Ovary (tissue), 3 donors: Measurements from ENCODE around the gene HNRNPU.

ENCODE experiments used
- EP300 ChIP-seq: sonication (generic); formaldehyde crosslinking; IDR thresholded peaks from one replicate; pipeline ENCODE4 v1.6.1; 2017; ENCODE audit warnings: antibody characterized with exemption
- POLR2A ChIP-seq: fragments of 450-650 bp; IDR thresholded peaks from one replicate; pipeline ENCODE4 v1.6.1; 2017; ENCODE audit warnings: antibody characterized with exemption, mild to moderate bottlenecking, moderate library complexity
- TF ChIP-seq, protein P1 (sequence below), 3 donors: fragments of 450-650 bp in 2 of 3; fragments of 200-600 bp in 1 of 3; IDR thresholded peaks; one replicate each; pipeline versions ENCODE4 v1.5.1 to v1.8.0; 2016 to 2022; ENCODE audit warnings: antibody characterized with exemption in 3 of 3, mild to moderate bottlenecking in 1 of 3
- donor health status: DM: no; HTN: no; CAD: no.

DNA sequence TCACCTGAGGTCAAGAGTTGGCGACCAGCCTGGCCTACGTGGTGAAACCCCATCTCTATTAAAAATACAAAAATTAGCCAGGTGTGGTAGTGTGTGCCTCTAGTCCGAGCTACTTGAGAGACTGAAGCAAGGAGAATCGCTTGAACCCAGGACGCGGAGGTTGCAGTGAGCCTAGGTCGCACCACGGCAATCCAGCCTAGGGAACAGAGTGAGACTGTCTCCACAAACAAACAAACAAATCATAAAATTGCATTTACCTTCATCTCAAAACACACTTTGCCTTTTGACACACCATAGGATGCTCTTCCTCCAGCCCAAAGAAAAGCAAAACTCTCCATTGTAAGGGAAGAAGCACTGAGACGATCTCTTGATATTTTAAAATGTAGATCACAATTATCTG lies 4.3 kb downstream of the HNRNPU start:
- TF ChIP-seq, protein P1, sequence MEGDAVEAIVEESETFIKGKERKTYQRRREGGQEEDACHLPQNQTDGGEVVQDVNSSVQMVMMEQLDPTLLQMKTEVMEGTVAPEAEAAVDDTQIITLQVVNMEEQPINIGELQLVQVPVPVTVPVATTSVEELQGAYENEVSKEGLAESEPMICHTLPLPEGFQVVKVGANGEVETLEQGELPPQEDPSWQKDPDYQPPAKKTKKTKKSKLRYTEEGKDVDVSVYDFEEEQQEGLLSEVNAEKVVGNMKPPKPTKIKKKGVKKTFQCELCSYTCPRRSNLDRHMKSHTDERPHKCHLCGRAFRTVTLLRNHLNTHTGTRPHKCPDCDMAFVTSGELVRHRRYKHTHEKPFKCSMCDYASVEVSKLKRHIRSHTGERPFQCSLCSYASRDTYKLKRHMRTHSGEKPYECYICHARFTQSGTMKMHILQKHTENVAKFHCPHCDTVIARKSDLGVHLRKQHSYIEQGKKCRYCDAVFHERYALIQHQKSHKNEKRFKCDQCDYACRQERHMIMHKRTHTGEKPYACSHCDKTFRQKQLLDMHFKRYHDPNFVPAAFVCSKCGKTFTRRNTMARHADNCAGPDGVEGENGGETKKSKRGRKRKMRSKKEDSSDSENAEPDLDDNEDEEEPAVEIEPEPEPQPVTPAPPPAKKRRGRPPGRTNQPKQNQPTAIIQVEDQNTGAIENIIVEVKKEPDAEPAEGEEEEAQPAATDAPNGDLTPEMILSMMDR (IDR thresholded peaks at IDR 0.05) = no peak
- TF ChIP-seq POLR2A (no peak), EP300 (no peak)
